IPS-18a (cell line): ENCODE results near the gene TPT1.

ENCODE experiments used
- H3K27ac ChIP-seq: one replicate; pipeline ENCODE4 v1.5.1; 2013; ENCODE audit warnings: low read length
- H3K27me3 ChIP-seq: one replicate; pipeline ENCODE4 v1.6.1; 2013; ENCODE audit warnings: mild to moderate bottlenecking, low read length; ENCODE audit not compliant: control insufficient read depth, insufficient read depth
- H3K36me3 ChIP-seq: one replicate; pipeline ENCODE4 v1.6.1; 2013; ENCODE audit warnings: low read depth, low read length; ENCODE audit not compliant: control insufficient read depth
- H3K4me1 ChIP-seq: one replicate; pipeline ENCODE4 v1.6.1; 2013; ENCODE audit warnings: low read depth, low read length; ENCODE audit not compliant: control insufficient read depth
- H3K4me3 ChIP-seq: one replicate; pipeline ENCODE4 v1.5.1; 2013; ENCODE audit warnings: low read length
- H3K9ac ChIP-seq: one replicate; pipeline ENCODE4 v1.6.1; 2013; ENCODE audit warnings: mild to moderate bottlenecking, low read length, moderate library complexity
- H3K9me3 ChIP-seq: one replicate; pipeline ENCODE4 v1.6.1; 2013; ENCODE audit warnings: low read depth, low read length; ENCODE audit not compliant: control insufficient read depth

Gene TPT1

DNA sequence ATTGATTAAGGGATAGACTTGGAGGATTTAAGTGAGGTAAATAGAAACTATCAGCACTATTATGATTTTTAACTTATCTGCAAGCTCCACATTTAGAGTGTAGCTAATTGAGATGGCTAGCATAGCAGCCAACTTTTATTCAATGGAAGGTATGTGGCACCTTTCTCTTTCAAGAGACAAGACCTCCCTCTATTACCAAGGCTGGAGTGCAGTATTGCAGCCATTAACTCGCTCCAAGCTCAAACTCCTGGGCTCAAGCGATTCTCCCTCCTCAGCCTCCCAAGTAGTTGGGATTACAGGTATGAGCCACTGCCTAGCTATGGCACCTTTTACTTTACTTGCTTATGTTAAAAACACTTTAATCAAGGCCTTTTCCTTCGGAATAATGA, 8.2 kb downstream of the TPT1 start:
- no peaks in the 10 kb centered on the region for H3K27me3 ChIP-seq
- peaks cover 30% of the 10 kb centered on the region for H3K36me3 ChIP-seq
- peaks cover 4% of the 10 kb centered on the region for H3K4me1 ChIP-seq
- H3K9ac ChIP-seq: no peak overlapping the region
- no peaks in the 10 kb centered on the region for H3K9me3 ChIP-seq
- no peak overlapping the region for H3K4me3 ChIP-seq
- H3K27ac ChIP-seq: no peak overlapping the region

DNA sequence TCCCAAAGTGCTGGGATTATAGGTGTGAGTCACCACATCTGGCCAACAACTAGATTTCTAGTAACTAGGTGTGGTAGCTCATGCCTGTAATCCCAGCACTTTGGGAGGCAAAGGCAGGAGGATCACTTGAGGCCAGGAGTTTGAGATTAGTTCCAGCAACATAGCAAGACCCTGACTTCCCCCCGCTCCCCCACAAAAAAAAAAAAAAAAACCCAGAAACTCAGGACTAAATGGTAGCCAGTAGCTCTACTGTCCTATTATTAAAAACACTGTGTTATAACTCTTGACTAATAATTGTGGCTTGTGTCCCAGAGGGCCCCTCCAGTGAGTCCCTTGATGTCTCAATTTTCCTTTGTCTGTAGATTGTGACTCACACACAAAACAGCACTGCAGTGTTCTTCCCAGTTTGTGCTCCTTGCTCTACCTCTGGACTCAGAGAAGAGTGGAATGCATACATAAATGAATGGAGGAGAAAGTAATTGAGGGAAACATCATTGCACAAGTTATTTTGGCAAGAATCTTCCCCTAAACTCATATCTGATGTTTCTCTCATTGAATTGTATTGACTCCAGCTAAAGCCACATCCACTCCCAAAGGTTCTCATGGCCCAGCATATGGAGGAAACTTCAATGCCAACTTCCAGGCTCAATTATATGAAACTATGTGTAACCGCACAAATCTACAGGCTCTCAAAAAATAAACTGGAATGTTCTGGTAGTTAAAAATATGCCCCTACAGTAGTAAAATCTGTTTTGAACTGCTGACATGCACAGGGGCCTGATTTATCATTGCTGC, 8.8 kb downstream of the TPT1 start:
- Histone ChIP-seq H3K4me1 (peaks cover 4% of the 10 kb centered on the region), H3K27me3 (no peaks in the 10 kb centered on the region), H3K4me3 (no peak overlapping the region), H3K36me3 (peaks cover 24% of the 10 kb centered on the region), H3K9ac (no peak overlapping the region), H3K9me3 (no peaks in the 10 kb centered on the region), H3K27ac (no peak overlapping the region)

DNA sequence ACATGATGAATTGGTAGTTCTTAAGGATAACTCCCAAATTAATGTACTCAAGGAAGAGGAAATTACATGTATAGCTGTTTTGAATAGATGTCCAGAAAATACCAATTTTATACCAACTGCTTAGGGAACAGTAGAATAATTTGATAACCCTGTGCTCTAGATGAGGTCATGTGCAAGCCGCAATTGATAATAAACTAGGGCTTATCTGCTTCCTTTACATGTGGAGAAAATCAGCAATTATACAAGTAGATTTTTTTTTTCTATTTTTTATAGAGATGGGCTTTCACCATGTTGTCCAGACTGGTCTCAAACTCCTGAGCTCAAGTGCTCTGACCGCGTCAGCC, 9.3 kb downstream of the TPT1 start:
- no peak overlapping the region for H3K4me3 ChIP-seq
- H3K27me3 ChIP-seq: no peaks in the 10 kb centered on the region
- H3K27ac ChIP-seq: no peak overlapping the region
- H3K9ac ChIP-seq: no peak overlapping the region
- H3K4me1 ChIP-seq: peaks cover 4% of the 10 kb centered on the region
- peaks cover 18% of the 10 kb centered on the region for H3K36me3 ChIP-seq
- no peaks in the 10 kb centered on the region for H3K9me3 ChIP-seq

DNA sequence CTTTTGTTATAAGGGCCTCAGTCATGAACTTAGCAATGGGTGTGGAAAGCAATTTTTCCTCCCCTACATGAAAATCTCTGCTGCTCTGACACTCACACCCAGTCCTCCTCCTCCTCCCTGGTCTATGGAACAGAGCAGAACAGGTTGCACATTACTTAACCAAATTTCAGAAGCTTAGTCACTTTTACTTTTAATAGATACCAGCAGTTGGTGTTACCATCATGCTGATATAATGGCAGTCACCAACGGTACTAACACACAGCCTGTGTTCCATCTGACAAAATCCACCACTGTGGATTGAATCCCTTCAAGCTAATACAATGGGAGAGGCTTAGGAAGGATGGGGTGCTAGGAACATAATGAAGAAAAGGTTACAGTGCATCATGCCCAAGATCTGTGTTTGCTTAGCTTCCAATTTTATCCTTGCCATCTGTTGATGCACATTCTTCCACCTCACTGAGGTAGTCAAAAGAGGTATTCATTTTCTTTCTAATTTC, 9.8 kb downstream of the TPT1 start:
- peaks cover 4% of the 10 kb centered on the region for H3K4me1 ChIP-seq
- no peaks in the 10 kb centered on the region for H3K9me3 ChIP-seq
- H3K27ac ChIP-seq: no peak overlapping the region
- H3K27me3 ChIP-seq: no peaks in the 10 kb centered on the region
- peaks cover 13% of the 10 kb centered on the region for H3K36me3 ChIP-seq
- no peak overlapping the region for H3K9ac ChIP-seq
- H3K4me3 ChIP-seq: no peak overlapping the region

DNA sequence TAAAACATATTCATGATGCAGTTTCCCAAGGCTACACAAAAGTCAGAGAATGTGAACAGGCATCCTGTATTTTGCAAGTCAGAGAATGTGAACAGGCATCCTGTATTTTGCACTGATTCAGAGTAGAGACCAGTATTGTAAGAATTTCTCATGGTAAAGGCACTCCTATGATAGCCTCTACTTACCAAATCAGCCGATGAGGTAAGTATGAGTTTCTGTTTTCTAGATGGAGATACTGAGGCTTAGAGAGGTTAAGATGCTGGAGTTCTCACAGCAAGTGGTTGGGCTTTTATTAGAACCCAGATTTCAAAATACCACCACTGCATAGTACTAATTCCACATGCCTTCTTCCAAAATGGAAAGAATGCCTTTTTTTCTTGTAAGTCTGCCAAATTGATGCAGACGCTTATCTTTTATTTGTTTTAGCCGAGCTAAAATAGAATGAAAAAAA, 12.3 kb downstream of the TPT1 start:
- H3K27me3 ChIP-seq: no peaks in the 10 kb centered on the region
- no peak overlapping the region for H3K4me3 ChIP-seq
- H3K27ac ChIP-seq: no peak overlapping the region
- H3K36me3 ChIP-seq: no peaks in the 10 kb centered on the region
- H3K4me1 ChIP-seq: peaks cover 4% of the 10 kb centered on the region
- no peaks in the 10 kb centered on the region for H3K9me3 ChIP-seq
- no peak overlapping the region for H3K9ac ChIP-seq

DNA sequence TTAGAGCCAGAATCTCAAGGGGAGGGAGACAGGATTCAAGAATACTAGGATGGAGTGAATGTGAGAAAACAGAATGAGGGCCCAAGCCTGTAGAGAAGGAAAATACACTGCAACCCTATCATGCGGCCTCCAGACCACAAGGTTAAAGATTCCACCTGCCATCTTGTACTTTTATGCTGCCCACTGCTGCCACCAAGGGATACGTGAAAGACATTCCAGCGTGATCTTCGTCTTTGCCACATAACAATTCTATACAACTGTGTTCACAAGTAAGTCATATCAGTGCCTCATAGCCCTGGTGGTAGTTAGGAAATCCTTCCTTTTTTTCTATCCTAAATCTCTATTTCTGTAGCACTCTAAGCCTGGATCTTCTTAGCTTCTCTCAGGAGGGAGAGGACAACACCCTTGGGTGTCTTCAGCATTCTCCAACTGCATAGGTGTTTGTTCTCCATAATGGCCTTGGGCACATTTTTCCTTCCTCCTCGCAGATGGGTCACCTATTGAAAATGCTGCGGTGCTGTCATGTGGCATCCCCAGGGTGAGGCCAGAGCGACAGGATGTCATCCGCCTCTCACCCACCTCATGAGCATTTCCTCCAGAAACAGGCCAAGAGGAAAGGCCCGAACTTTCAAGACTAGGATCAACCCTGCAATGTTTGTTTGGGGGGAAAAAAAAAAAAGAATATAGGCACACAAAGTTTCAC, 13.6 kb downstream of the TPT1 start:
- H3K27me3 ChIP-seq: no peaks in the 10 kb centered on the region
- no peaks in the 10 kb centered on the region for H3K9me3 ChIP-seq
- H3K9ac ChIP-seq: no peak overlapping the region
- H3K27ac ChIP-seq: no peak overlapping the region
- no peak overlapping the region for H3K4me3 ChIP-seq
- peaks cover under 1% of the 10 kb centered on the region for H3K4me1 ChIP-seq
- H3K36me3 ChIP-seq: no peaks in the 10 kb centered on the region

DNA sequence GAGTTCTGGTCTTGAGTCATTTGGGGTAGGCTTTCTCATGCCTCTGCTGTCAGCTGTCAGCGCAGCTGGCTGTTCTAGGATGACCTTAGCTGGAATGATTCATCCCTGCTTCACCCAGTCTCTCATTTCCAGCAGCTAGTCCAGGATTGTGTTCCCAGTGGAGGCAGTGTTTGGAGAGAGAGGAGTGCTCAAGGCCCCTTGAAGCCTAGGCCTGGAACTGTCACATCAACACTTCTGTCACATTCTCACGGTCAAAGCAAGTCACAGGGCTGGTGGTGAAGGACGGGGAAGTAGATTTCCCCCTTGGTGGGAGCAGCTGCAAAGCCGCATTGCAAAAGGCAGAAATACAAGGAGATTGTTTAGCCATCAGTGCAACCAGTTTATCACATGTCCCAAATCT, 15.2 kb downstream of the TPT1 start:
- H3K27ac ChIP-seq: no peak overlapping the region

DNA sequence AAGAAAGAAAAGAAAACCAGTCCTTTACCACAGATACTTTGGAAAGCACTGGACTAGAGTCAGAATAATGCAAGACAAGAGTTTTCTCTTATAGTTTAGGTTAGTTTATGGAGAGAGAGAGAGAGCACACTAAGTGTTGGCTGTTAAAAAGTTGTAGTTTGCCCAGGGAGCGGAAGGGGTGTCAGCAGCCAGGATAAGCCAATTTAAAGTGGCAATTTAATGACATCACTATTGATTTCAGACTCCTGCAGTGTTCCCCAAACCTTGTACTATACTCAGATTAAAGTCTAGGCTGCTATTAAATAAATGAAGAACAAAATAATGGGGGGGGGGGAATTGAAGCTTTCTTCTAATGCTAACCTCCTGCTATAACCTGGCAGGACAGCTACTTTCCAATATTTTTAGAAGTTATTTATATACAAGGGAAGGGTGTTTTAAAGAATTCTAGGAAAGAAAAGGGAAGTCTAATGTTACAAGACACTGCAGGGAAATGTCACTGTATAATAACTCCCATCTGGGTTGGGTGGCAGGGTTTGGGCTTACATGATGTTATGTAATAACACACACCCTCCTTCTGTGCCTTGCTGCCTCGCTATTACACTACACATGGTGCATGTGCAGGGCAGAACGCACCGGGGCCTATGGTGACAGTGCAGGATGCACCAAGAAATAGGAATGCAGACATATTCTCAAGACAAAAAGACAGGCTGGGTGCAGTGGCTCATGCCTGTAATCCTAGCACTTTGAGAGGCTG, 19.9 kb downstream of the TPT1 start:
- Histone ChIP-seq H3K36me3 (no peaks in the 10 kb centered on the region), H3K4me3 (no peak overlapping the region), H3K9ac (no peak overlapping the region), H3K4me1 (no peaks in the 10 kb centered on the region), H3K27me3 (no peaks in the 10 kb centered on the region), H3K27ac (no peak overlapping the region), H3K9me3 (no peaks in the 10 kb centered on the region)

More for the DNA sequence above, 15.2 kb downstream of the TPT1 start:
- Histone ChIP-seq H3K9ac (no peak overlapping the region), H3K9me3 (no peaks in the 10 kb centered on the region), H3K4me1 (no peaks in the 10 kb centered on the region), H3K27me3 (no peaks in the 10 kb centered on the region), H3K4me3 (no peak overlapping the region), H3K36me3 (no peaks in the 10 kb centered on the region)

DNA sequence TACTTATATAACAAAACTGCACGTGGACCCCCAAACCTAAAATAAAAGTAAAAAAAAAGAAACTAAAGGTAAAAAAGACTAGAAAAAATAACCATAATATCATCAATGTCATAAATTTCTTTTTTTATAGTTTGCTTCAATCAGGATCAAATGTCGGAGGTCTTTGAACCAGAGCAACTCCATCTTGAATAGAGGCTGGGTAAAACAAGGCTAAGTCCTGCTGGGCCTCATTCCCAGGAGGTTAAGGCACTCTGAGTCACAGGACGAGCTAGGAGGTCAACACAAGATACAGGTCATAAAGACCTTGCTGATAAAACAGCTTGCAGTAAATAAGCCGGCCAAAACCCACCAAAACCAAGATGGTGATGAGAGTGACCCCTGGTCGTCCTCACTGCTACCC, 24.0 kb downstream of the TPT1 start:
- no peaks in the 10 kb centered on the region for H3K4me1 ChIP-seq
- H3K4me3 ChIP-seq: no peak overlapping the region
- H3K9me3 ChIP-seq: no peaks in the 10 kb centered on the region
- H3K27ac ChIP-seq: no peak overlapping the region
- no peak overlapping the region for H3K9ac ChIP-seq
- no peaks in the 10 kb centered on the region for H3K27me3 ChIP-seq
- no peaks in the 10 kb centered on the region for H3K36me3 ChIP-seq

DNA sequence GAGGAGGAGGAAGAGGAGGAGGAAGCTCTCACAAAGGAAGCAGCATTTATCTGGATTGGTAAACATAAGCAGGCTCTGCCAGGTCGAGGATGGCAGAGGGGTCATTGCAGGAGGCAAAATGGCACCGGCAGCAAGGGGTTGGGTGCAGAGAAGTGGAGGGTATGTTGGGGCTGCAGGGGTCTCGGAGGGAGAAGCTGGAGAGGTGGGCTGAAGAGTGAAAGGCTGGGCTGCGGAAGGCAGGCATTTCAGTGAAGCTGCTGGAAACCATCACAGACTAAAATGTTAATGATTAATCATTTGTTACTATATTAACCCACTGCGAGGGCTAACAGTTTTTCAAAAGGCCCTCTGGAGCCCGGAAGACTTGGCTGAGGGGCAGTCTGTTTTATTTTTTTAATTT, 24.6 kb downstream of the TPT1 start:
- Histone ChIP-seq H3K27ac (no peak overlapping the region), H3K36me3 (no peaks in the 10 kb centered on the region), H3K27me3 (no peaks in the 10 kb centered on the region), H3K9me3 (no peaks in the 10 kb centered on the region), H3K4me1 (no peaks in the 10 kb centered on the region), H3K4me3 (no peak overlapping the region), H3K9ac (no peak overlapping the region)

DNA sequence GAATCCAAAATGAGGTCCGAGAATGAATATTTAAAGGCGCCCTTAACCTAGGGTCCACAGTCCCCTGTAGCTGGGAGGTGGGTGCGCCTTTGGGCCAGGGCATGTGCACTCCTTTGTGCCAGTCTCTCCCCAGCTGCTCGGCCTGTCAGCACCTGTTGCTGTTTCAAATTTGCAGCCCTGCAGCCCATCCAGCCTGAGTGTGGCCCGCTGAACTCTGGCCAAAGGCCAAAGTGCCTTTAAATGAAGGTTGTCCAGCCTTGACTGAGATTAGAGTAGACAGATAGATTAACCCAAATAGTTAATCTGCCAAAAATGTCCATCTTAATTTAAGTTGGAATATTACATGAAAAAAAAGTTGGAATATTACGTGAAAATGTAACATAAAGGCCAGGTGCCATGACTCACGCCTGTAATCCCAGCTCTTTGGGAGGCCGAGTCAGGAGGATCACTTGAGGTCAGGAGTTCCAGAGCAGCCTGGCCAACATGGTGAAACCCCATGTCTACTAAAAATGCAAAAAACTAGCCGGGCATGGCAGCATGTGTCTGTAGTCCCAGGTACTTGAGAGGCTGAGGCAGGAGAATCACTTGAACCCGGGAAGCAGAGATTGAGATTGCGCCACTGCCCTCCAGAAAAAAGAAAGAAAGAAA, 25.3 kb downstream of the TPT1 start:
- Histone ChIP-seq H3K36me3 (no peaks in the 10 kb centered on the region), H3K9ac (no peak overlapping the region), H3K4me1 (peaks cover 3% of the 10 kb centered on the region), H3K9me3 (no peaks in the 10 kb centered on the region), H3K27me3 (no peaks in the 10 kb centered on the region), H3K27ac (no peak overlapping the region), H3K4me3 (no peak overlapping the region)
